Measurements from ENCODE around the gene RAD50.

Gene RAD50

GRCh38 chr5:132637241-132637640 lies 80.5 kb downstream of the RAD50 start:
- no peak for DNase-seq

GRCh38 chr5:132639706-132640130 lies 82.9 kb downstream of the RAD50 start:
- no peak for DNase-seq

GRCh38 chr5:132640613-132641012 lies 83.8 kb downstream of the RAD50 start:
- DNase-seq: no peak

- no peak for DNase-seq
These were observed 84.5 kb downstream of the RAD50 start for GRCh38 chr5:132641241-132641723.

- DNase-seq: no peak
These were observed 85.1 kb downstream of the RAD50 start for GRCh38 chr5:132641841-132642240.

- no peak for DNase-seq
These were observed 87.4 kb downstream of the RAD50 start for GRCh38 chr5:132644177-132644576.

- DNase-seq: no peak
These were observed 89.9 kb downstream of the RAD50 start for GRCh38 chr5:132646583-132647266.

- DNase-seq: no peak
These were observed 90.7 kb downstream of the RAD50 start for GRCh38 chr5:132647473-132647872.

- DNase-seq: no peak
These were observed 91.6 kb downstream of the RAD50 start for GRCh38 chr5:132648355-132648754.

- DNase-seq: no peak
These were observed 95.2 kb downstream of the RAD50 start for GRCh38 chr5:132651838-132652469.

GRCh38 chr5:132653716-132654115 lies 96.9 kb downstream of the RAD50 start:
- DNase-seq: no peak

- DNase-seq: no peak
These were observed 99.3 kb downstream of the RAD50 start for GRCh38 chr5:132655821-132656773.

- DNase-seq: no peak
These were observed 100.1 kb downstream of the RAD50 start for GRCh38 chr5:132656774-132657355.

- DNase-seq: no peak
These were observed 101.1 kb downstream of the RAD50 start, which contains the start of gene IL13 for GRCh38 chr5:132657676-132658380. IL13 (plus strand) TSS chr5:132658173; CDS start chr5:132658187, 14 bp downstream.

GRCh38 chr5:132658381-132659302 lies 101.9 kb downstream of the RAD50 start:
- no peak for DNase-seq

GRCh38 chr5:132659598-132660493 lies 103.1 kb downstream of the RAD50 start:
- no peak for DNase-seq

GRCh38 chr5:132661231-132662003 lies 104.6 kb downstream of the RAD50 start:
- DNase-seq: no peak

GRCh38 chr5:132662004-132662401 lies 105.2 kb downstream of the RAD50 start:
- DNase-seq: no peak

All from right hindlimb (tissue), 1 donor.